ENCODE measurements around the gene FAM47B.

Gene FAM47B

DNA sequence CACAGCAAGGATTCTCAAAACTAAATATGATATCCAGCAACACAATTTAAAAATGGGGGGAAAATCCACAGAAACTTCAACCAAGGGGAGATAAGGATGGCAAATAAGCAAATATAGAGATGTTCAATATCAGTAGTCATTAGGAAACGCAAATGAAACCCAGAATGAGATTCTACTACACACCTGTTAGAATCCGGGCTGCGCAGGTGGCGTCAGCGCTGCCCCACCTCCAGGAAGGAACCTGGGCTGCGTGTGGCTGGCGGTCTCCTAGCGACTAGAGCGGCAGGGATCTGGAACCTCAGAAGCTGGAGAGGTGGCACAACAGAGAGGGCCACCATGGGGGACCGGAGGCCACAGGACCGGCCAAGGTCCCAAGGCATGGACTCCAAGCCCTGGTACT is at the start of gene FAM47B:
FAM47B (plus strand) TSS at position 301 of the 400 bp plus-strand sequence; CDS start at position 337, 36 bp downstream.
- DNase-seq = no peak

DNA sequence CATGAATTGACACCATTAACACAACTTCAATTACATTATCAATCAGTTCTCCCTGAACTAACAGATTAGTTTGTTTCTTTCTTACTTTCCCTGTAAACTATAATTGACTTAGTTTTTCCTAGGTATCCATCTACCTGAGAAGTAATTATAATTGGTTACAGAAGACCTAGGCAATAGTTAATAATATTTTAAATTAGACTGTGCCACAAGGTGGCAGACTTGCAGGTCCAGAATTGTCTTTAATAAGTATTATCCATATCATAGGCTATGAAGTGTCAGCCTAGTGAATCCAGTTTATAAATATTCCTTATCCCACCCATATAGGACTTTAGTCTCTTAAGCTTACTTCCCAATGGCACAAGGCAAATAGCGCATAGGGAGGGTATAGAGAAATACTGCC is 48.9 kb upstream of the FAM47B start:
- DNase-seq = no peak

DNA sequence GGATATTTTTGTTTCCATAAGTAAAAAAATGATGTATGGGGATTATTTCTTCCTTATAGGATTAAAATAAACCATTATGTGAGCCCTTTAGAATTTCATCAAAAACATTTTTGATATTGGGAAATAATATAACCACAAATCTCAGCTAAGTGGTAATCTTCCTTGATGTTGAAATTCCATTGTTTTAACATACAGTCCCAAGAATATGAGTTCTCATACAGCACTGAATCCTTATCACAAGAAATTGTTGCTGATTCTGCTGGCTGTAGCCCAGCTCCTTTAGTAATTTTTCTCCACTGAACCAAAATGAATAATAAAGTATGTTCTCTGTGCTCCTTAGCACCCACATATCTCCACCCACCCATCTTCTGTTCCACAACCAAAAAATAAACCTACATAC is 41.9 kb upstream of the FAM47B start:
- DNase-seq = no peak

GRCh38 chrX:34901761-34902160 is 40.8 kb upstream of the FAM47B start:
- no peak for DNase-seq

GRCh38 chrX:34903316-34903715 is 39.3 kb upstream of the FAM47B start:
- no peak for DNase-seq

DNA sequence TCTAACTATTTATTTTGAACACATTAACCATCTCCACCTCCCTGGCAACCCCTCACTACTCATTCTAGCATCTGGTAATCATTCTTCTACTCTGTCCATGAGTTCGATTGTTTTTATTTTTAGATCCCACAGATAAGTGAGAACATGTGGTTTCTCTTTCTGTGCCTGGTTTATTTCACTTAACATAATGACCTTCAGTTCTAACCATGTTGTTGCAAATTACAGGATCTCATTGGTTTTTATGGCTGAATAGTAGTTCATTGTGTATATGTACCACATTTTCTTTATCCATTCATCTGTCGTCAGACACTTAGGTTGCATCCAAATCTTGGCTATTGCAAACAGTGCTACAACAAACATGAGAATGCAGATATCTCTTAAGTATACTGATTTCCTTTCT is 33.4 kb upstream of the FAM47B start:
- DNase-seq = no peak

DNA sequence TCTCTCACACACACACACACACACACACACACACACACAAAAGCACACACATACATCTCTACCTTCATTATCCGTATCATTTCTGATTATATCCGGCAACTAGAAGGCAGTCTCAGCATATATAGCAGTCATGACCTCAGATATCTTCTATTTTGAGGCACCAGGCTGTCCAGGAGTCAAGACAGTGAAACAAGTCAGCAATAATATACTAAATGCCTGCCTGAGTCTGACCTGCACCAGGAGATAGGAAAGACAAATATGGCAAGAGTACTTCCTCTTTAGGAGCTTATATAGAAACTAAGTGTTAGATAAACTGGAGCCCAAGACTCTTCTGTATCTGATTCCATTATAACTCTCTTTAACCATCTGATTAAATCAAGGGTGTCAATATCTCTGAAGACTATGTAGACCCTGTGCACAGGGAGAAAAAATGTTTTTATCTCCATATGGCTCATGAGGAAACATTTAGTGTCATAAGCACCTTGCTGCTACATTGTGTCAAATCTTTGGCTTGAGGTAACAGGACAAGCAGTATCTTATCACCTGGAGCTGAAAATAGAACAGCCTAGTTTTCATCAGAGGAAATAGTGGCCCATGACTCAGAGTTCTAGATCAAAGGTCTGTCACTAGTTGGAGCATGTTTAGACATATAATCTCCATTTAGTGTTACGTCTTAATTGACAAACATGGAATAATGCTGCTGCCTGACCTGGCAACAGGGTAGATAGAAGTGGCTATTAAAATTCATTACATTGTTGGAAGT is 27.0 kb upstream of the FAM47B start:
- DNase-seq = no peak

DNA sequence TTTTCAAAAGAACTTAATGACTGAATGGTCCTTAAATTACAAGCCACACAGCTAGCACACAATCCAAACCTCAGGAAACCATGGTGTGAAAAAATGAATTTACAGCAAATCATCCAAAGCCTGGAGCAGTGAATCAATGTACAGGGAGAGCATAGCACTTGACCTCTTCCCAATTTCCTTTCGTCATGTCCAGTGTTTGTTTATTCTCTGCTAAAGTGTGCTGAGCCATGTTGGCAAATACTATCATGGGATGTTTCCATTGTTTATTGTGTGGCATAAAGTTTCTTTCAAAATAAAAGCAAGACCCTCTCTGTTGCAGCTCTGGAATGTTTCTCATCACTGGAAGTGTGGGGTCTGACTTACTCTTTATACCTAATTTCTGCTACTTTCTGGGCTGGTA is 25.4 kb upstream of the FAM47B start:
- no peak for DNase-seq

GRCh38 chrX:34918091-34918736 is 24.4 kb upstream of the FAM47B start:
- DNase-seq = no peak

GRCh38 chrX:34918856-34919255 is 23.7 kb upstream of the FAM47B start:
- peak; percentile 2 for DNase-seq

DNA sequence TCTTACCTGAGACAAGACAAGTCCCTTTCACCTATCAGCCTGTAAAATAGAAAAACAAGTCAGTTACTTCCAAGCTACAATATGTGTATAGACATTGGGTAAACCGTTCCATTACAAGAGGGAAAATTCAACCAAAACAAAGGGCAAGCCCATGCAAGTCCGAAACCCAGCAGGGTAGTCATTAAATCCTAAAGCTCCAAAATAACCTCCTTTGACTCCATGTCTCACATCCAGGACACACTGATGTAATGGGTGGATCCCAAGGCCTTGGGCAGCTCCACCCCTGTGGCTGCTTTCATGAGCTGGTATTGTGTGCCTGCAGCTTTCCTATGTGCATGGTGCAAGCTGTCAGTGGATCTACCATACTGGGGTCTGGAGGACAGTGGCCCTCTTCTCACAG is 14.7 kb upstream of the FAM47B start:
- no peak for DNase-seq

GRCh38 chrX:34943235-34943634 is 639 bp downstream of the FAM47B start:
- no peak for DNase-seq

DNA sequence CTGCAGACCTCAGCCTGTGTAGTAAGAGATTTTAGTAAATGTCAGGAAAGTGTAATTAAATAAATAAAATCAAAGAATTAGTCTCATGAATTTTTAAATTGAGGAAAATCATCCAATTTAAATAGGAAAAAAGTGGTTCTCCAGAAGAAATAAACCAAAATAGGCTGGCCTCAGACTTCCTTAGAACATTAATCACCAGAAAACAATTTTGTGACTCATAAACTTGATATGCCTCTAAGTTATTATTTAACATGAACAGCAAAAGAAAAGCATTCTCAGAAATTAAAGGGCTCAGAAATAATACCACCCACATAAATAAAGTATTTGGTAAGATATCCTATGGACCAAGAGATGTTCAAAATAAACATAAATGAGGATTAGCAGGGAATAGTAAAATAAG is 14.3 kb downstream of the FAM47B start:
- DNase-seq = no peak

- no peak for DNase-seq
These were observed 19.1 kb downstream of the FAM47B start for GRCh38 chrX:34961662-34962061.

DNA sequence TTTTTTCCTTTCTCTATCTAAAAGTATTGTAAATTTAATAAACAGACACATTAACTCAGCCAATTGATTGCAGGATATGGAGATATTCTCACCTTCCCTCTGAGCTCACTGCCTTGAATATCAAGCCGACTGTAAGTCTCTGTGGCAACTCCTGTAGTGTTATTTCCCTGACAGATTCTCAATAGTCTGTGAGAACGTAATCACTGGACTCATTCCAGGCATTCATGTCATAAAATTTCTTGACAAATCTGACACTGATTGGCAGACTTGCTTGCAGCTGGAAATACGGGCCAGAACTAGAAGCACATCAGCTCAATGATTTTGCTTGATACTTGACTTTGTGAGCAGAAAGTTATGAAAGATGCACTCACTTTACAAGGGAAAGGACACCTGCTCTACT is 29.6 kb downstream of the FAM47B start:
- no peak for DNase-seq

GRCh38 chrX:34978171-34978570 is 35.6 kb downstream of the FAM47B start:
- no peak for DNase-seq

- DNase-seq = no peak
These were observed 45.0 kb downstream of the FAM47B start for GRCh38 chrX:34987646-34988045.

Data from NCI-H146 (cell line).